Stimulated activated CD4-positive, alpha-beta T cell treated with anti-CD3 and anti-CD28 coated beads, Interleukin-4, amount 100 ng/mL, for 24 hours (primary cell): ENCODE measurements around the gene SLC7A7.
"Not testable (repeated sequence)": the region's sequence is repeated elsewhere in the genome, so short reads cannot be mapped to it uniquely, and the experiment has no call there.

Source experiments
- DNase-seq: peaks from one replicate; pipeline ENCODE4 v3.0.0-alpha.2; 2020

The SLC7A7 gene

DNA sequence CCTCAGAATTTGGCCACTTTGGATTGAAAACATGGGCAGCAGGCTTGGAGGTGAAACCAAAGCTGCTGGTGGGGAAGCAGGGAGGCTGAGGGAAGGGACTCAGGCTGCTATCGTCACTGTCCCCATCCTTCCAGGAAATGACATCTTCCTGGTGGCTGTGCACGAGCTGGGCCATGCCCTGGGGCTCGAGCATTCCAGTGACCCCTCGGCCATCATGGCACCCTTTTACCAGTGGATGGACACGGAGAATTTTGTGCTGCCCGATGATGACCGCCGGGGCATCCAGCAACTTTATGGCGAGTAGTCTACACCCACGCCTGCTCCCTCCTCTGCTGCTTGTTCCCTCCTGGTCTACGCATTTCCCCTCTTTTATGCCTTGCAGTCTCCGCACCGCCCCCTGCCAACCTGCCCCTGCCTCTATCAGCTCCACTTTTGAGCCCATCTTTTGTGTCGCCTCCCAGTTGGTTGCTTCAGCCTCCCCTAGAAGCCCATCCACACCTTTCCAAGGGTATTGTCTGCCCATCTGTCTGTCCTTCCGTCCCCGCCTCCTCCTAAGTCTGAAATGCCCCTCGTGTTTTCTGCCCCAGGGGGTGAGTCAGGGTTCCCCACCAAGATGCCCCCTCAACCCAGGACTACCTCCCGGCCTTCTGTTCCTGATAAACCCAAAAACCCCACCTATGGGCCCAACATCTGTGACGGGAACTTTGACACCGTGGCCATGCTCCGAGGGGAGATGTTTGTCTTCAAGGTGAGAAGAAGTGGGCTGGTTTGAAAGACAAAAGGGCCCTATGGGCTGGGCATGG is 28.1 kb upstream of the SLC7A7 start:
- no peak for DNase-seq

DNA sequence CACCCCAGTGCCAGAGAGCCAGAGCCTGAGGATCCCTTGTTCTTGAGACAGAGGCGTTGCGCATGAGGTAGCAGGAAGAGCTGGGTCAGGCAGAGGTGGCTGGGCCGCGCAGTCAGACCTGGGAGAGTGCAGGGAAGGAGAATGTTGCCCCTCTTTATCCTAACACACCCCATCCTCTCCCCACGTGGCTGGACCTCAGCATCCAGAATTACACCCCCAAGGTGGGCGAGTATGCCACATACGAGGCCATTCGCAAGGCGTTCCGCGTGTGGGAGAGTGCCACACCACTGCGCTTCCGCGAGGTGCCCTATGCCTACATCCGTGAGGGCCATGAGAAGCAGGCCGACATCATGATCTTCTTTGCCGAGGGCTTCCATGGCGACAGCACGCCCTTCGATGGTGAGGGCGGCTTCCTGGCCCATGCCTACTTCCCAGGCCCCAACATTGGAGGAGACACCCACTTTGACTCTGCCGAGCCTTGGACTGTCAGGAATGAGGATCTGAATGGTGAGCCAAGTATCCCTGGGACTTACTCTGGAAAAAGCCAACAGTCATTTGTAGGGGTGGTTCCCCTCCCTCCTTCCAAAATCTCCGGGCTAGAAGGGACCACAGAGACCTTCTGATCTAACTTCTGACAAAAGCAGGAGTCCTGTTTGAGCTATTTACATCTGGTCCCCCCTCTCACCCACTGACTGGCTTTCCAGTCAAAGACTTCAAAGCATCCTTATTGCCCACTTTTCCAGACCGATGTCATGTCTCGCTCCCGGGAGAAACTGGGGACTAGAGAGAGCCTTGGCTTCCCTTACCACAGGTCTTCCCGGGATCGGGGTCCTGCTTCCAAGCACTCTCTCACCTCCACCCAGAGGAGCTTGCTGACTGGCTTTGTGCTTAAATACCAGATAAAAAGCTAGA is 27.2 kb upstream of the SLC7A7 start:
- no peak for DNase-seq

DNA sequence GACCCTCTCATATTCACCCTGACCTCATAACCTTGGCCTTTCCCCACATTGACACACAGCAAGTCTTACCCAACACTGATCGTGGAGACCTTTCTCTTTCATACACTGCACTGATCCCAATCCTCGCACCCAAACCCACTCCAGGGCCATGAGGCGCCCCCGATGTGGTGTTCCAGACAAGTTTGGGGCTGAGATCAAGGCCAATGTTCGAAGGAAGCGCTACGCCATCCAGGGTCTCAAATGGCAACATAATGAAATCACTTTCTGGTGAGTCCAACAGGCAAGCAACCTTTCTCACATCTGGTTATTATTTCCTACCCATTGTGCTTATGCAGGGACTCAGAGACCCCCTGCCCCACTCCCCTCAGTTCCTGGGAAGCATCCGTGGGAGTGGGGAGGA is 26.5 kb upstream of the SLC7A7 start:
- no peak for DNase-seq

DNA sequence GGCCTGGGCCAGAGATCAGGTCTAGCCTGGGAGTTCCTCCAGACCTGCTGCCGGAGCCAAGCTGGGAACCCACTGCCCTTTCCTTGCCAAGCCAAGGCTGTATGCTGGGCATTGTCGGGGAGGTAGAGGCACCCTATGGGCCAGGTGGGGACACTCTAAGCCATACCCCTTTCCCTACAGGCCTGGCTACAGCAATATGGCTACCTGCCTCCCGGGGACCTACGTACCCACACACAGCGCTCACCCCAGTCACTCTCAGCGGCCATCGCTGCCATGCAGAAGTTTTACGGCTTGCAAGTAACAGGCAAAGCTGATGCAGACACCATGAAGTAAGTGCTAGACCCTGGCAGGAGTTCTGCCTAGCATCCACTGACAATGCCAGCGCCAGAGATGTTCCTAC is 26.1 kb upstream of the SLC7A7 start:
- no peak for DNase-seq

DNA sequence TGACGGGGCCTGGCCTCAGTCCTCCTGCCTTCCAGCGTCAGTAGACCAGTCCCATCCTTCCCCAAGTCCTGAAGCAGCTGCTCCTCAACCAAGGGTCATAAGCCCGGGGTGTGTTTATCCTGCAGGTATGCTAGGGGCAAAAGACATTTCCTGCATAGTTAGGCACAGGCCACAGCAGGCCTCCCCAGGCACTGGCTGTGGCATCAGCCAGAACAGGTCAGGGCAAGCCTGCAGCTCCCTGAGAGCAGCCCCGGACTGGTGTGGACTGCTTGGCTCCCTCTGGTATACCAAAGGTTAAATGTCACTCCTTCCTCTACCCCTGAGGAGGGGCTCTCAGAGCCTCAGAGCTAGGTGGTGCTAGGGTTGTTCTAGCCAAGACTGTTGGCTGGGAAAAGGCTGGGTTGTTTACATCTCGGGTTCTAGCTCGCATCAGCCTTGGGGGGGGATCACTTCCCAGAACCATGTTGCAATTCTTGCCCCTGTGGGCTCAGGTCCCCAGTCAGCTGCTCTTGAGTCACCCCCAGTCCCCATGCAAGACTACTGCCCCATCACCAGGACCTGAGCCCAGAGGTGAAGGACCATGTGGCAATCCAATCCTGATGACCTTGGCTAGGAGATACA is 24.0 kb upstream of the SLC7A7 start:
- no peak for DNase-seq

DNA sequence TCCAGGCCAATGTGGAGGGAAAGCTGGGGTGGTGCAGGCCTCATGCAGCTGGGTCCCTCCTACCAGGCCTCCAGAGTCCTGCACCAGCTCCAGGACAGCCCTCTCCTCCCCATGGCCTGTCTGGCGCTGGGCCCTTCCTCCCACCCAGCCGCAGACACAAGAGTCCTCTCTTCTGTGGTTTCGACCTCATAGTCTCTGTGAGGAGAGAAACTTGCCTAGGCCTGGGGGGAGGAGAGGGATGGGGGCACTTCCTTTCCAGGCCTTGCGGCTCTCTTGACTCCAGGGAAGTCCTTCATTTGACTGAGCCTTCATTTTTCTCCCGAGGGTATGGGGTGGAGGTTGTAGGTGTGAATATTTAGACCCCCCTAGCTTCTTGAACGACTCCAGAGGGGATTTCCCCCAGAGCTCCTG is 23.4 kb upstream of the SLC7A7 start:
- DNase-seq, result no peak

DNA sequence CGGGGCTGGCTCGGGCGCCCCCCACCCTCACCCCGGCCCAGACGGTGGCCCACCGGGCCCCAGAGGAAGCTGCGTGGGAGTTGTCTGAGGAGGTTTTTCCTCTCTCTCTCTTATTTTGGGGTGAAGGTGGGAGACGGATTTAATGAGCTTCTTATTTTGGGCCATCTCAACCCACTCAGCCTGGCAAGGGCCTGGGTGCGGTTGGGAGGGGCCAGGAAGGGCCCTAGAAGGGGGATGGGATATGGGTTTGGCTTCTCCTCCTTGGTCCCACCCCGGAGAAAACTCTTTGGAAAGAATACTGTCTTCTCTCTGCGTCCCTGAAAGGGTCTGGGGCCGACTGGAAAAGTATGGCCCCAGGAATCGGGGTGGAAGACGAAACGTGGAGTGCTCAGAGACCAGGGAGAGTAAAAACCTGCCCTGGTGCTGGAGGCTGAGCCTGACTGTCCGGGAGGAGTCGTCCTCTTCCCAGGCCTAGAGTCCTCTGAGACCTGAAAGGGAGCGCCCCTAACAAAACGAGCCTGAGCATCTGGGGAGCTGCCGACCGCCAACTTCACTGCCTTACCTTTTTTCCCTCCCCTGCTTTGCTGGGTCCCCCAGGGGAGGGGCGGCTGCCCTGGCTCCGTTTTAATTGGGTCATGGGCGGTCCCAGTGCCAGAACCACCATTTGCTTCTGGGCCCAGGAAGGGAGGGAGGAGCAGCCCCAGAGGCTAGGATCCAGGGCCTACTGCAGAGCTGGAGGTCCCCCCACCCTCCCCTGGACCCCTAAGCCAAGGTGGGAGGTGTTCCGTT is 22.7 kb upstream of the SLC7A7 start:
- DNase-seq, result no peak

DNA sequence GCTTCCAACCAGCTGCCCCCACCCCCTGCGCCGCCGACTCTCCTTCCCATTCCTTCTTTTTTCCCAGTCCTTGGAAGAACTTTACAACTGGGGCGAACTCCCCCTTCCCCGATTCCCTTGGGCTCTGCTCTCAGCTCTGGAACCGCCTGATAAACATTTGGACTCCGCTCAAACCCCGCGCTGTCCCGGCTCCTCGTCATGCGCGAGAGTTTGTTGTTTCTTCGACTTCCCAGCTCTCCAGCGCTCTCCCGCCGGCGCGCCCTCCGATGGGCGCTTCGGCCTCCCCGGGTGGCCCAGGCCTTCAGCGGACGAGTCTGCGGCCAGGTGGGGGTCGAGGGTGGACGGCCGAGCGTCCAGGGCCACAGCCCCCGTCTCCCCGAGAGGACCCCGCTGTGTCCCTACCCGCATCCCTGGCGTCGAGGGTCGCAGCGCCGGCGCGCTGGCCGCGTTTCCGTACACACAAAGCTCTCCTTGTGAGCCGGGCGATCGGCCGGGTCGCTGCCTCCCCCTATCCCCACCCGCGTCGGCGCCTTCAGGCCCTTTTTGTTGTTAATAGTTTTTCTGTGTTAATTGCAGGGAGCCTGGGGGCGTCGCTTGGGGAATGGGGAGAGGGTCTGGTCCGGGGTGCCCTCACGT is 22.0 kb upstream of the SLC7A7 start:
- DNase-seq, result no peak

DNA sequence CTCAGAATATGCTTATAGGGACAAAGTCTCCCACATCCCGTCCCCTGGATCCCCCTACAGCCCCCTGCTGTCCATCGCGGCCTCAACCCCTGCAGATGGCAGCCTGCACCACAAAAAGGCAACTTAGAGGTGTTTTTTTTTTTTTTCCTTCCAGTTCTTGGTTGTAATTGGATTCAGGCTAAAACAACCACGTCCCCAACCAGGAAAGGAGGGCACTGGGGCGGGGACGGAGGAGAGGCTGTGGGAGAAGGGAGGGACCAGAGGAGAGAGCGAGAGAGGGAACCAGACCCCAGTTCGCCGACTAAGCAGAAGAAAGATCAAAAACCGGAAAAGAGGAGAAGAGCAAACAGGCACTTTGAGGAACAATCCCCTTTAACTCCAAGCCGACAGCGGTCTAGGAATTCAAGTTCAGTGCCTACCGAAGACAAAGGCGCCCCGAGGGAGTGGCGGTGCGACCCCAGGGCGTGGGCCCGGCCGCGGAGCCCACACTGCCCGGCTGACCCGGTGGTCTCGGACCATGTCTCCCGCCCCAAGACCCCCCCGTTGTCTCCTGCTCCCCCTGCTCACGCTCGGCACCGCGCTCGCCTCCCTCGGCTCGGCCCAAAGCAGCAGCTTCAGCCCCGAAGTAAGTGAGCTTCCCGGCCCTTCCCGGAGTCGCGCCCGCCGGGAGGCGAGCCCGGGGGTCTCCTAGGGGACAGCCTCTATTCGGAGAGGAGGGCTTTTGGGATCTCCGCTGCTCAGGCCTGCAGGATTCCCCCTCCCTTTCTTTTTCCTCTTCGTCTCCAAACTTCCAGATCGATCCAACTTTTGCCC is 21.3 kb upstream of the SLC7A7 start, which contains the start of gene MMP14:
TSS of gene MMP14 (plus strand) at position 285 of the 813 bp plus-strand sequence. CDS start at position 518, 233 bp downstream.
- DNase-seq, result no peak

DNA sequence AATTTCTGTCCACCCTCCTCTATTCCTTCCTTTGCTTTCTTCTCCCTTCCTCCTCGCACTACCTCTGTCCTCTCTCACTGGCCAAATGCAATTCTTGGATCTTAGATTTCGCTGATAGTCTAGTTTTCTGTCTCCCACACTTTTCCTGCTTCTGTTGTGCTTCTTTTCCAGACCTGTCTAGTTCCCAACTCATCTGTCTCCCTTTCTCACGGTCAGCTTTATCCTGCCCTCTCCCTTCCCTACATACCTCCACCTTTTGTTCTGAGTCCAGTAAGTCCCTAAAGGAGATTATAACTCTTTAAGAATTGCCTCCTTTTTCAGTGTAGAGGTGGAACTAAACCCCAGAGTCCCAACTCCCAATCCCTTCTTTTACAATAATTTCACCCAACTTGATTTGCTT is 20.3 kb upstream of the SLC7A7 start:
- DNase-seq, result no peak

DNA sequence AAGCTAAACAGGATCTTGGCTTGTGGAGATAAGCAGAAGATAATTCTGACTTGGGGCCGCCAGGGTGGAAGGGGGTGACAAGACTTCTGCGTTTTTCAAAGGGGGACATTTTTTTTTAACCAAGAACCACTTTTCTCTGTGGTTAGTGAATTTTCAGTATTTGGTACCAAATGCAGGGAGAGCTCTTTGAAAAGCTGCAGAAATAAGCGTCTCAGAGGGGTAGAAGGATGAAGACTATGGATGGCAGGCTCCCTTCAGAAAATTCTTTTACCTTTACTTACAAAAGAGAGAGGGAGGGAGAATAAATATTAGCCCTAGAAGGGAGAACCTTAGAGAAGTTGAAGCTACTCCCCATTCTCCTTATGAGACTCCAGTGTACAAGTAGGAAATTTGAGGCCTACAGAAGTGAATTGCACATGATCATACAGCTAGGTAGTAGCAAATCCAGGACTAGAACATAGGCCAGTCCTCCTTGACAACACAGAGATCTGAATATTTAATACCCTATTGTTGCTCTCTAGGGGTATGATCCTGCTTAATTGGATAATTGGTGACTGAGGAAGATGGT is 15.3 kb upstream of the SLC7A7 start:
- DNase-seq, result no peak

DNA sequence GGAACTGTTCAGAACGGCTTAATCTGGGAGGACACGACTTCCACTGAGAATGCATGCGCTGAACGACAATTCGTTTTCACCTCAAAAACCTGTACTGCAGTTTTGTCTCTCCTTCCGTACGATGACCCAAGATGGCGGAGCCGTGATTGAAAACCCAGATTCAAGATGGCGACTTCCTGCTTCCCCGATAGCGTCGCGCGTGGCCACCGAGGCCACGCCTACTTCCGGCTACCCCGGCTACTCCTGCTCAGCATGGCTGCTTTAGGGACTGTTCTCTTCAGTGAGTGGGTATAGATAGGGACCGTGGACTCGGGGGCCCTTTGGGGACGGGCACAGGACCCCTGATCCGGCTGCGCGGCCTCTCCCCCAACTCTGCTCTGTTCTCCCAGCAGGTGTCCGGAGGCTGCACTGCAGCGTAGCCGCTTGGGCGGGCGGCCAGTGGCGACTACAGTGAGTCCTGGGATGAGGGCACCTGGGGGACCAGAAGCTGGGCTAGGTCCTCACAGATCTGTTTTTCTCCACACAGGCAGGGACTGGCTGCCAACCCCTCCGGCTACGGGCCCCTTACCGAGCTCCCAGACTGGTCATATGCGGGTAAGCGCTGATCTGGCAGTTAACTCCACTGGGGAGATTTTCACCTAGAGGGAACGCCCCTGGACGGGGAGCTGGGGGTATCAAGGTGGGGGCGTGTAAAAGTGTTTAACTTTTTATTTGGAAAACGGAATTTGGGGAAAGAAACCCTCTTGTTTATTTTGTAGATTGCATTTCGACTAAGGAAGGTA is 14.6 kb upstream of the SLC7A7 start, which contains the start of gene MRPL52:
TSS of gene MRPL52 (plus strand) at position 227 of the 782 bp plus-strand sequence. CDS start at position 253, 26 bp downstream.
- peak; percentile 92 for DNase-seq

DNA sequence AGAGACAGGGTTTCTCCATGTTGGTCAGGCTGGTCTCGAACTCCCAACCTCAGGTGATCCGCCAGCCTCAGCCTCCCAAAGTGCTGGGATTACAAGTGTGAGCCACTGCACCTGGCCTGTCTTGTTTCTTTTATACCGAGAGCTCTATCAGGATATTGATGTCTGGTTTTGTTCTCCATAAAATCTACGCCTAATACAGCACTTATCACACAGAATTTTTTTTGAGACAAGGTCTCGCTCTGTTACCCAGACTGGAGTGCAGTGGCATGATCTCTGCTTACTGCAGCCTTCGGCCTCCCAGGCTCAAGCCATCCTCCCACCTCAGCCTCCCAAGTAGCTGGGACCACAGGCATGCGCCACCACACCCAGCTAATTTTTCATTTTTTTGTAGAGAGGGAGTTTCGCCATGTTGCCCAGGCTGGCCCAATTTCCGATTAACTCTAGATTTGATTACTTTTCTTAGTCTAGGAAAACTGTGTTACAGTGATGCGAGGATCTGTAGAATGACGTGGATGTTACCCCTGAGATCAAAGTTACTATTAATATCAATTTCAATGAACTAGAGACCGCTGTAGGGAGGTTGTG is 13.9 kb upstream of the SLC7A7 start:
- DNase-seq, result not testable (repeated sequence)

DNA sequence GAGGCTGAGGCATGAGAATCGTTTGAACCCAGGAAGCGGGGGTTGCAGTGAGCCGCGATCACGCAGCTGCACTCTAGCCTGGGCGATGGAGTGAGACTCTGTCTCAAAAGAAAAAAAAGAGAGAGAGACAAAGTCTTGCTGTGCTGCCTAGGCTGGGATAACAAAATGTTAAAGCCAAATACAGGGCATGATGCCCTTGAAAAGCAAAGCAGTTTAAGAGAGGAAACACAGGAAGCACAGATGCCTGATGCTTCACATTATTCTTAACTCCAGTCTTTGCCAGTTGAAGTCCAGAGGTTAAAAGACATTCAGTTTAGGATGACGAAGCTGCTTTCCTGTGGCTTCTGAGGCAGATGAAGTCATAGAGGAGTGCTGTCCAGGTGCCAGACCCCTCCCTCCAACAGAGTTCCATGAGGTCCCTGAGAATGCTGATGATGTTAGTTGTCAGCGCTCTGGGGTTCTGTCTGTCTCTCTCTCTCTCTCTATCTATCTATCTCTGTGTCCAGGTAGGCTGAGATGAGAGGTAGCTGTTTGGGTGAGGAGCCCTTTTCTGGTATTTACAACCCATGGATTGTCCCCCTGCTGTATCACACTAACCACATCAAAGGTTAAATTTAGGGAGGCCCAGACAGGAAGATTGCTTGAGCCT is 9.6 kb upstream of the SLC7A7 start:
- no peak for DNase-seq

DNA sequence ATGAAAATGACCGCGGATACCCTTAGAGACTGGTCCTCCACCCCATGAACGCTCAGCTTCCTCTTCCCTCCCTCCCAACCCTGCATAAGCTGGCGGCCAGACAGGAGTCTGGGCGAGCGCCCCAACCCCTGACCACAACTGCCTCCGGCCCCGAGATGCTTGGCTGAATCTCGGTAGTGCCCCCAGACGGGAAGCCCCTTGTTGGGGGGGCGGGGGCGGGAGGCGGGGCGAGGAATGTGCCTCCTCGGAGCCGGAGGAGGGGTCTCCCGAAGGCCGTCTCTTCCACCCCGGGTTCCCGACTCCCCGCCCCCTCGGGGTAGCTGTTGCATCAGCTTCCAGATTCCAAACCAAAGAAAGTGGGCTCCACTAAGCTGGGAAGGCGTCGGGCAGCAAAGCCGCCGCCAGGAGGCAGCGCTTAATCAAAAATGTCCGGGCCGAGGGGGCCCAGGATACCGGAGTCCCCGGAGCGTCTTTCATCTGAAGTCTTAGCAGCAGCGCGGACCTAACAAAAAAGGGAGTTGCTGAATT is 7.4 kb upstream of the SLC7A7 start:
- DNase-seq, result peak; percentile 65

DNA sequence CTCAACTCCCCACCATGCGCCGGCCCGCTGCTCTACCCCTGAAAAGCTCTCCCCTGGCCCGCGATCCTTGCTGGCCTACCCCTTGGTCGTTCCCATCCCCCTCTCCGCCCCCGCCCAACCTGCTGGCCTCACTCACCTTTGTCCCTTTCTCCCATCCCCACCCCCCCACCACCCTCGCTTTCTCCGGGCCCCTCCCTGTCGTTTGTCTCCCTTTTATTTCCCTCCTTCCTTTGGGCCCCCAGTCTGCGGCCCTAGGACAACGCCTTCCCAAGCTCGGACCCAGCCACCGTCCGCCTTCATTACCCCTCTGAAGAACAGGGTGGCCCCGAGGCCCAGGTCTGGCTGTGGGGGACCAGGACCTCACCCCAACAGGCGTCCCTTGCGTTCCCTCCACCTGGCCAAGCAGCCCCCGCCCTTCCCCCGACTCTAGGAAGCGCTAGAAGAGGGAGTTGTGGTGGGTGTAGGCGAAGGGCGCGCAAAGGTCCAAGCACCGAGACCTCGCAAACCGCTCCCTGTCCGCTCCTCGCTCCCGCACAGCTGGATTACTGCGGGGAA is 6.9 kb upstream of the SLC7A7 start:
- DNase-seq, result no peak

DNA sequence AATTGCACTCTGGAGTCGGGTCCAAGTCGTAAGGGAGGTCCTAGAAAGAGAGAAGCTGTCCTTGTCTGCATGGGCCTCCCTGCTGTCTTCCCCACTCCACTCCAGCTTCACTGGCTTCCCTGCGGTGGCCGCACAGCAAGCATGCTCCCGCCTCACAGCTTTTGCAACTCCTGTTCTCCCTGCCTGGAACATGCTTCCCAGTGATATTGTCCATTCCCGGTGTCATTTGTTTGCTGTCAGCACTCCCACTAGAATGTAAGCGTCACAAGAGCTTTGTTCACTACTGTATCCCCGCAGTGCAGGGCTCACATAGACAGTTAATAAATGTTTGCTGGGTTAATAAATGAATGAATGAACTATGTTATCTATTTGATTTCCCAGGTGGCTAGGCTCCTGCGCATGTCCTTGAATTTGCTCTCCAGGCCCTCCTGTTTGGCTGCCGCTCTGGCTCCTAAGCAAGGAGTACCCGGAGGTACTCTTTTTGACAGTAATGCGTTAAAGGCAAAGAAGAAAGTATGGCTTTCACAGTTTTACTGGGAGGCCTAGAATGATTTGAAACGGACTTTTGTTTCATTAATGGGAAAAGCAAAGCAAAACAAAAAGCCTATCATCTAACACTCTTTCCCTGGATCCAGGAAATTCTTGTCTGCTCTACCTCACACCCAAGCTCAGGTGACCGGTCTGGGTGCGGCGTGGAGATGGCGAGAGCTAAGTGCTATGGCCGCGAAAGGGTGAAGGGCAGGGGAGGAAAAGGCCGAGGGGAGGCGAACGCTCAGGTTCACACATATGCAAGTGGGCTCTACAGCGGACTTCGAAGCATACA is 6.2 kb upstream of the SLC7A7 start:
- no peak for DNase-seq
